HG03469 (cell line): Measurements from ENCODE around the gene TBC1D5.
"Not testable (repeated sequence)": the region's sequence is repeated elsewhere in the genome, so short reads cannot be mapped to it uniquely, and the experiment has no call there.

ENCODE experiments used
- ATAC-seq: cut with Tn5 transposase; IDR thresholded peaks from one replicate; pipeline ENCODE4 v1.9.1; 2021; ENCODE audit warnings: mild to moderate bottlenecking, moderate library complexity, moderate number of reproducible peaks; ENCODE audit not compliant: unreplicated experiment

TBC1D5 gene

GRCh38 chr3:17749281-17749680, 6.8 kb upstream of the TBC1D5 start:
- no peak for ATAC-seq

- no peak for ATAC-seq
Measured at GRCh38 chr3:17747890-17748247, 5.4 kb upstream of the TBC1D5 start.

- ATAC-seq = peak; percentile 74
Measured at GRCh38 chr3:17747174-17747889, 4.9 kb upstream of the TBC1D5 start.

GRCh38 chr3:17745894-17746293, 3.5 kb upstream of the TBC1D5 start:
- no peak for ATAC-seq

GRCh38 chr3:17745301-17745700, 2.9 kb upstream of the TBC1D5 start:
- no peak for ATAC-seq

- ATAC-seq = no peak
Measured at GRCh38 chr3:17744693-17745092, 2.3 kb upstream of the TBC1D5 start.

GRCh38 chr3:17743658-17743995, 1.2 kb upstream of the TBC1D5 start:
- ATAC-seq = no peak

GRCh38 chr3:17742880-17743657, 638 bp upstream of the TBC1D5 start:
- no peak for ATAC-seq

GRCh38 chr3:17741621-17742101, 770 bp downstream of the TBC1D5 start:
- ATAC-seq = no peak

- no peak for ATAC-seq
Measured at GRCh38 chr3:17740721-17741141, 1.7 kb downstream of the TBC1D5 start.

GRCh38 chr3:17738921-17739320, 3.5 kb downstream of the TBC1D5 start:
- no peak for ATAC-seq

GRCh38 chr3:17738219-17738618, 4.2 kb downstream of the TBC1D5 start:
- no peak for ATAC-seq

- ATAC-seq = no peak
Measured at GRCh38 chr3:17737591-17737990, 4.8 kb downstream of the TBC1D5 start.

GRCh38 chr3:17735362-17735761, 7.1 kb downstream of the TBC1D5 start:
- not testable (repeated sequence) for ATAC-seq

GRCh38 chr3:17733768-17734167, 8.7 kb downstream of the TBC1D5 start:
- ATAC-seq = no peak

GRCh38 chr3:17733215-17733614, 9.2 kb downstream of the TBC1D5 start:
- no peak for ATAC-seq

GRCh38 chr3:17730318-17730967, 12.0 kb downstream of the TBC1D5 start:
- no peak for ATAC-seq

- ATAC-seq = no peak
Measured at GRCh38 chr3:17726313-17726712, 16.1 kb downstream of the TBC1D5 start.

- ATAC-seq = not testable (repeated sequence)
Measured at GRCh38 chr3:17725844-17726243, 16.6 kb downstream of the TBC1D5 start.

GRCh38 chr3:17724948-17725347, 17.5 kb downstream of the TBC1D5 start:
- no peak for ATAC-seq

- ATAC-seq = no peak
Measured at GRCh38 chr3:17724122-17724521, 18.3 kb downstream of the TBC1D5 start.

- no peak for ATAC-seq
Measured at GRCh38 chr3:17717411-17717810, 25.0 kb downstream of the TBC1D5 start.
